Left forelimb (tissue), 1 donor: ENCODE results near the gene AZIN2.
"Not testable (repeated sequence)": the region's sequence is repeated elsewhere in the genome, so short reads cannot be mapped to it uniquely, and the experiment has no call there.

Source experiments
- DNase-seq: peaks from one replicate; pipeline ENCODE4 v3.0.0-alpha.2; 2018; ENCODE audit warnings: low spot score

The AZIN2 gene

GRCh38 chr1:33094971-33095604 is 14.1 kb downstream of the AZIN2 start:
- no peak for DNase-seq

DNA sequence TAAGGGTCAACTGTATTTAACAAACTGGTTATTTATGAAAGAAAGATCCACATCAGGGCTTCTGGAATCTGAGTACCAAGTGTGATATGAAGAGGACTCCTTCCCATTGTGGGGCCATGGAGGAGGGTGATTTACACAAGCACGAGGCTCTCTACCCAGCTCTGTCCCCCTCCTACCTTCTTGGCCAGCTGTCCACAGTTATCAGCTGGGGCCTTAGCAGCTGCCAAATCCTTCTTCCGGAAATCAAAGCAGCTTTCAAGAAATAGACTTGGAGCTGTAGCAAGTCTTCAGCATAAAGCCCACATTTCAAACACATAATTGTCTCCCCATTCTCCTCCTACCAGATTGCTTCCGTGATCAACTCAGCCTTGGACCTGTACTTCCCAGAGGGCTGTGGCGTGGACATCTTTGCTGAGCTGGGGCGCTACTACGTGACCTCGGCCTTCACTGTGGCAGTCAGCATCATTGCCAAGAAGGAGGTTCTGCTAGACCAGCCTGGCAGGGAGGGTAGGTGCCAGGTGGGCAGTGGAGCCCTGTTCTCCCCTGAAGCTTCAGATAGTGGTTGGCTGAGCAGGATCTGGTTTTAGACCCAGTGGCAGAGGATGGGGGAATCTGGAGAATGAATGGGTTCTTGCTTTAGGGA is 15.5 kb downstream of the AZIN2 start:
- DNase-seq = no peak

DNA sequence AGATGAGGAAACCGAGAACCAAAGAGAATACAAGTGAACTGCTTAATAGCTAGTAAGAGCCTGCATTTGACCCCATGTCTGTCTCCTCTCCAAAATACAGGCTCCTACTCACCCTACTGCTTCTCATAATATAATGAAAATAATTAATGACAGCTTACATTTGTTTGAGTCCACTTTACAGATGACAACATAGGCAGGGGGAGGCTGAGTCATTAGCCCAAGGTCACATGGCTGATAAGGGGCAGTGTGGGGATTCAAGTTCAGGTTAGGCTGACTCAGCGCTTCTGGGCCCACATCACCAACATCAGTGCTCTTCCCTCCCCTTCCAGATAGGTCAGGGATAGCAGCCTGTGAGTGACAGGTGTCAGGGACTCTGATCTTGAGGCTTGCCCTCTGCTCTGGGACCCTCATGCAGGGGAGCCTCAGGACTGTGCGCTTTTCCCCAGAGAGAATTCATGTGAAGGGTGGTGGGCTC is 16.2 kb downstream of the AZIN2 start:
- DNase-seq = no peak

- DNase-seq = no peak
These were observed 16.8 kb downstream of the AZIN2 start for GRCh38 chr1:33097762-33098161.

DNA sequence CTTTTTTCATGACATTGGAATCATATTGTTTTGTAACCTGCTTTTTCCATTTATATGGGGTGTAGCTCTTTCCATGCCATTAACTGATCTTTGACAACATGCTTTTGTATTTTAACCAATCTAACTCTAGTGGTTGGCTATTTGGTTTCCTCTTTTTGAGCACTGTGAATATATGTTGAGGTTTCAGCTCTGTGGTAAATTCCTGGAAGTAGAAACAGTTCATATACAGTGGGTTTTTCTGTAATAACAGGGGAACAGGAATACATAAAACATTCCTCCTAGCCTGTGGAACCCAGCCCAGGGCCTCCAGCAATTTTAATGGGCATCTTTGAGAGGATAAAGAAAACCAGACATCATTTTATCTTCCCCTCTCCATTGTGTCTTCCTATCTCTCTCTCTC is 17.4 kb downstream of the AZIN2 start:
- no peak for DNase-seq

DNA sequence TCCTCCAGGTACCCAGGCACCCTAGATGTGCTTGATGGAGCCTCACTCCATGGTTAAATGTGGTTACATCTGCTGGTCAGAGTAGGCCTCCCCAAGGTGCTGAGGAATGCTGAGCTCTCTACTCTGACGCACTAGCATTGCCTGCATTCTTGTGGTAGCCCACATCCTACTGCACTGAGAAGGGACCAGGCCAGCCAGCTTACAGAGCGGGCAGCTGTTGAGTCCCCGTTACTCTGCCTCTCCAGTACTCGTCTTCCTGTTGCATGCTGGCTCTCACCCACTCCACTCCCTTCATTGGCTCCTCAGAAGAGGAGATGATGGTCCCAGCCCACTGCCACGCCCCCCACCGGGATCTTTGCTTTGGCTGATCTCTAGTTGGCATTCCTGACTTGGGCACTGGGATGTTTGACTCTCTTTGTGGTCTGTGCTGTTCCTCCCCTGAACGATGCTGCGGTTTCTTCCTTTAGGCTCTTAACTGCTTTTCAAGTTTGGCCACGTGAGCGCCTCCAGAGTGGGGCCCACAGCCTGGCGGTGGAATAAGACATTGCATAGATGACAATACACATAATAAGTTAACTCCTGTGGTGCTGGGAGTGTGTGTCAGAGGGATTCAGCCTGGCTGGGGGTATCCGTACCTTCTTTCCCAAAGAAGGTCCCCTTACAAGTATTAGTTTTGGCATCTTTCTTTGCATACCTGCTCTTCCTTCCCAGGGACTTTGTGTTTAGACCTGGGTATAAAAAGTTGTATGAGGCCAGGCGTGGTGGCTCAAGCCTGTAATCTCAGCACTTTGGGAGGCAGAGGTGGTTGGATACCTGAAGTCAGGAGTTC is 18.6 kb downstream of the AZIN2 start:
- no peak for DNase-seq

DNA sequence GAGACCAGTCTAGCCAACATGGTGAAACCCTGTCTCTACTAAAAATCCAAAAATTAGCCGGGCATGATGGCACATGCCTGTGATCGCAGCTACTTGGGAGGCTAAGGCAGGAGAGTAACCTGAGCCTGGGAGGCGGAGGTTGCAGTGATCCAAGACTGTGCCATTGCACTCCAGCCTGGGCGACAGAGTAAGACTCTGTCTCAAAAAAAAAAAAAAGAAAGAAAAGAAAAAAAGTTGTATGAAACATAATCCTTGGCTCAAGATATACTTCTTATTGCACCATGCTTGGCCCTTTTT is 19.1 kb downstream of the AZIN2 start:
- not testable (repeated sequence) for DNase-seq

- no peak for DNase-seq
These were observed 29.5 kb downstream of the AZIN2 start for GRCh38 chr1:33110477-33110876.

GRCh38 chr1:33111965-33112364 is 31.0 kb downstream of the AZIN2 start:
- DNase-seq = no peak

DNA sequence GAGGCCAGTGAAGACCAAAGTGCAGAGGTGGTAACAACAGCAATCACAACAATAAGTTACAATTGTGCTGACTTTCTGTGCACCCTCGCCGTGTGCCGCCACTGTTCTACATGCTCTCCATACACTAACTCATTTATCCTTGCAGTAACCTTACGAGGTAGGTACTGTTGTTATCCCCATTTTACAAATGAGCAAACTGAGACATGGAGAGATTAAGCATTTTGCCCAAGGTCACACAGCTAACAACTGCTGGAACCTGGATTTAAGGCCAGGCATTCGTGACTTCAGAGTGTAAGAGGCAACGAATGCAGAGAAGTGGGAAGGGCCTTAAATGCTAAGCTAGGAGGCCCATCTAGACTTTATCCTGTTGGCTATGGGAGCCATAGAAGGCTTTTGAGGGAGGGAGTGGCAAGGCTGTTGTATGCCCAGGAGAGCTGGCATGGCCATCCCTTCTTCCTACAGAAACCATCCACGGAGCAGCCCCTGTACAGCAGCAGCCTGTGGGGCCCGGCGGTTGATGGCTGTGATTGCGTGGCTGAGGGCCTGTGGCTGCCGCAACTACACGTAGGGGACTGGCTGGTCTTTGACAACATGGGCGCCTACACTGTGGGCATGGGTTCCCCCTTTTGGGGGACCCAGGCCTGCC is 36.6 kb downstream of the AZIN2 start:
- no peak for DNase-seq

- no peak for DNase-seq
These were observed 37.3 kb downstream of the AZIN2 start for GRCh38 chr1:33118274-33118673.

DNA sequence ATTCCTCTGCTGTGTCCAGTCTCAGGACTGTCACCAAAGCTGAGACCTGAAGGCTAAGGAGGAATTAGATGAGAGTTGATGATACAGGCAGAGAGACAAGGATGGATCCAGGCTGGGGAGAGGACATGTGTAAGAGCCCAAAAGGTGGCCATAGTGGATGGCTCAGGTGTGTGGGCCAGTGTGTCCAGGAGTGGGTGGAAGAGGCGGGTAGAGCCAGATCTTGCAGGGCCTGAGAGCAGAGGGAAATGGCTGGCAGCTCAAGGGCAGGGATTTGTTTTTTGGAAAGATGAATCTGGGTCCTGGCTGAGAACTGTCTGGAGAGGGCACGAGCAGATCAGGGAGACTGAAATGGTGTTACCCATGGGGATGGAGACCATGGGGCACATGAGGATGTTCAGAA is 38.1 kb downstream of the AZIN2 start:
- no peak for DNase-seq

GRCh38 chr1:33119532-33120217 is 38.7 kb downstream of the AZIN2 start:
- DNase-seq = no peak

GRCh38 chr1:33120436-33121231 is 39.7 kb downstream of the AZIN2 start:
- no peak for DNase-seq

- DNase-seq = no peak
These were observed 40.8 kb downstream of the AZIN2 start for GRCh38 chr1:33121728-33122127.

DNA sequence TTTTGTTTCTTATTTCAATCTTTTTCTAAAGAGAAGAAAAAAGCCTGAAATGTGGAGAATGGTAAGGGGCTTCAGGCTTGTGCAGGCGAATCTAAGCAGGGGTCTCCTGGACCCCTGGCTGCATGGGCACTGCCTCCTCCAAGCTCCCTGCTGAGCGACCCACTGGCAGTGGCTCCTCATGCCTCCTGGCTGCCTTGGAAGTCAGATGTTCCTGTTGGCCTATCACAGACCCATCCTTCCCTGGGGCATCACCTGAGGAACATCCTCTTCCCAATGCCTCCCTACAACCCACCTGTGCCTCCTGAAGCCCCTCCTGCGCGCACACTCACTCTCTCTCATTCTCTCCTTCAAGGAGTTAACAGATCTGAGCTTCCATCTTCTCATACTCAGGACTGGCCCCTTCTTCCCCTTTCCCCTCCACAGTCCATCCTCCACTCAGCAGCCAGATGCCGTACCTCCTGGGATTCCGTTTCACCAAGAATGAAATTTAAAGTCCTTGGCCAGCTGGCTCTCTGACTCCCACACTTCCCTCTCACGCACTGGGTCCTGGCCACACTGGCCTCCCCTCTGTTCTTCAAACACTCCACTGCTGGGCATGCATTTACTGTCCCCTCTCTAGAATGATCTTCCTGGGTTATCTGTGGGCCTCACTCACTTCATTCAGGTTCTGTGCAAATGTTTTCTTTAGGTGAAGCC is 41.7 kb downstream of the AZIN2 start:
- DNase-seq = no peak

DNA sequence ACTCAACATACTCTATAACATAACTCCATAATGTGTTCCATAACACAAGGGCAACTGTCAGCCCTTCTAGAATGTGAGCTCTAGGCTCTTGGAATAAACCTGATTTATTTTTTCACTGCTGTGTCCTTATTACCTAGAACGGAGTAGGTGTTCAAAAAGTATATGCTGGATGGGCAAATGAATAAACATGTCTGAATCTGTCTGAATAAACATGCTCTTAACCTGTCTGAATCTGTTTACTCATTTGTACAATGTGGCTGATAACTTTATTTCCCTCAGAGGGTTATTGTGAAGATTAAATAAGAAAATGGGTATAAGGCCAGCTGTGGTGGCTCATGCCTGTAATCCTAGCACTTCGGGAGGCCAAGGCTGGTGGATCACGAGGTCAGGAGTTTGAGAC is 42.3 kb downstream of the AZIN2 start:
- DNase-seq = no peak

DNA sequence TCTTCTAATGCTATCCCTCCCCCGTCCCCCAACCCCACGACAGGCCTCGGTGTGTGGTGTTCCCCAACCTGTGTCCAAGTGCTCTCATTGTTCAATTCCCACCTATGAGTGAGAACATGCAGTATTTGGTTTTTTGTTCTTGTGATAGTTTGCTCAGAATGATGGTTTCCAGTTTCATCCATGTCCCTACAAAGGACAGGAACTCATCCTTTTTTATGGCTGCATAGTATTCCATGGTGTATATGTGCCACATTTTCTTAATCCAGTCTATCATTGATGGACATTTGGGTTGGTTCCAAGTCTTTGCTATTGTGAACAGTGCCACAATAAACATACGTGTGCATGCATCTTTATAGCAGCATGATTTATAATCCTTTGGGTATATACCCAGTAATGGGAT is 43.7 kb downstream of the AZIN2 start:
- DNase-seq = not testable (repeated sequence)

- no peak for DNase-seq
These were observed 45.6 kb downstream of the AZIN2 start for GRCh38 chr1:33126411-33127000.
